Measurements from ENCODE around the gene RASSF5. TPM values are rescaled to one million over a fixed set of nuclear protein-coding genes. Genes with fewer than 3 reads are reported as not detected.

Gene RASSF5
- total and polyA plus RNA-seq, 2 donors: 8.9 to 10.7 TPM

DNA sequence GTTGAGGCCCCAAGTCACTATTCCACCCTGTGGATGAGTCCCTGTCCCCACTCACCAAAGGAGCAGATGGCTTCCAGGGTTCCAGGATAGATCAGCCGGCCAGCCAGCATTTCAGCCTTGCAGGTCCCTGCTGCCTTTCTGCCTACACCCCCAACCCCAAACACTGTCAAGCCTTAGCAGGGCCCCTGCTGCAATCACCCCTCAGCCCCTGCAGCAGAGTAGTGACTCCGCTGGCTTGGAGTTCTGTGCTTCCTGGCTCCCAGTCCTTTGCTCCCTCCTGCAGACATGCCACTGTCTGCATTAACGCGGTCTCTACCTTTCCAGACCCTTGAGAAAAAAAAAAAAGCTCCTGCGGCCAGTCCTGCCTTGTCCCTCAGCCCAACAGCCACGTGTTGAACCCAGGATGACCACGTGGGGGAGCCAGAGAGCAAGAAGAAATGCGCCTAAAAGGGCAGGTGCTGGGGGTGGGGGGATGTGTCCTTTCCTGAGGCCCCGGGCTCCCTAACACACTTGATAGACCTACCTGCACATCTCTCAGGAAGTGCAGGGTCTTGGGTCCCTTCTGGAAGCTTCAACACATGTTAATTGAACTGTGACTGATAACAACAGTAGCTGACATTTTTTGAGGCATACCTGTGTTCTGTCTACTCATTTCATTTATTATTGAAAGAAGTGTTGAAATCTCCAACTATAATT is 37.4 kb downstream of the RASSF5 start:
- H3K4me1 ChIP-seq (ENCODE audit: insufficient read depth): no peaks in the 10 kb centered on the region
- no peaks in the 10 kb centered on the region for H3K36me3 ChIP-seq (ENCODE audit: insufficient read depth)
- no peak overlapping the region for H3K27ac ChIP-seq (ENCODE audit: low read depth)
- DNase-seq (ENCODE audit: extremely low spot score): no peak
- 12% methylated on average over 9 of the region's 9 CpGs for WGBS
- H3K4me3 ChIP-seq (ENCODE audit: low read depth, low read length): no peak overlapping the region

GRCh38 chr1:206545351-206545750 is 38.0 kb downstream of the RASSF5 start:
- Histone ChIP-seq H3K27ac (ENCODE audit: low read depth) (no peak overlapping the region), H3K36me3 (ENCODE audit: insufficient read depth) (no peaks in the 10 kb centered on the region), H3K4me3 (ENCODE audit: low read depth, low read length) (no peak overlapping the region), H3K4me1 (ENCODE audit: insufficient read depth) (no peaks in the 10 kb centered on the region)
- 100% methylated on average over 1 of the region's 1 CpG for WGBS
- no peak for DNase-seq (ENCODE audit: extremely low spot score)

DNA sequence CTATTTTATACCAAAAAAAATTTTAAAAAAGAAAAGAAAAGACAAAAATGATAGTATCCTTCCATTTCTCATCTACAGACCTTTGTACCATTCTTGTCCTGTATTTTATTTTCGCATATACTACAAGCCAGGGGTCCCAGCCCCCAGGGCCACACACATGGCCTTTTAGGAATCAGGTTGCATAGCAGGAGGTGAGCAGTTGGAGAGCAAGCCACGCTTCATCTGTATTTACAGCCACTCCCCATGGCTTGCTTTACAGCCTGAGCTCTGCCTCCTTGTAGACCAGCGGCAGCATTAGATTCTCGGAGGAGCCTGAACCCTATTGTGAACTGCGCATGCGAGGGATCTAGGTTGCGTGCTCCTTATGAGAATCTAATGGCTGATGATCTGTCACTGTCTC is 39.8 kb downstream of the RASSF5 start:
- DNase-seq (ENCODE audit: extremely low spot score): no peak
- Histone ChIP-seq H3K4me1 (ENCODE audit: insufficient read depth) (no peaks in the 10 kb centered on the region), H3K36me3 (ENCODE audit: insufficient read depth) (no peaks in the 10 kb centered on the region), H3K4me3 (ENCODE audit: low read depth, low read length) (no peak overlapping the region), H3K27ac (ENCODE audit: low read depth) (no peak overlapping the region)
- WGBS: 86% methylated on average over 7 of the region's 7 CpGs

- no peak for DNase-seq (ENCODE audit: extremely low spot score)
- WGBS: 80% methylated on average over 2 of the region's 2 CpGs
- Histone ChIP-seq H3K36me3 (ENCODE audit: insufficient read depth) (no peaks in the 10 kb centered on the region), H3K27ac (ENCODE audit: low read depth) (no peak overlapping the region), H3K4me3 (ENCODE audit: low read depth, low read length) (no peak overlapping the region), H3K4me1 (ENCODE audit: insufficient read depth) (no peaks in the 10 kb centered on the region)
Measured at GRCh38 chr1:206550446-206550845, 43.1 kb downstream of the RASSF5 start.

DNA sequence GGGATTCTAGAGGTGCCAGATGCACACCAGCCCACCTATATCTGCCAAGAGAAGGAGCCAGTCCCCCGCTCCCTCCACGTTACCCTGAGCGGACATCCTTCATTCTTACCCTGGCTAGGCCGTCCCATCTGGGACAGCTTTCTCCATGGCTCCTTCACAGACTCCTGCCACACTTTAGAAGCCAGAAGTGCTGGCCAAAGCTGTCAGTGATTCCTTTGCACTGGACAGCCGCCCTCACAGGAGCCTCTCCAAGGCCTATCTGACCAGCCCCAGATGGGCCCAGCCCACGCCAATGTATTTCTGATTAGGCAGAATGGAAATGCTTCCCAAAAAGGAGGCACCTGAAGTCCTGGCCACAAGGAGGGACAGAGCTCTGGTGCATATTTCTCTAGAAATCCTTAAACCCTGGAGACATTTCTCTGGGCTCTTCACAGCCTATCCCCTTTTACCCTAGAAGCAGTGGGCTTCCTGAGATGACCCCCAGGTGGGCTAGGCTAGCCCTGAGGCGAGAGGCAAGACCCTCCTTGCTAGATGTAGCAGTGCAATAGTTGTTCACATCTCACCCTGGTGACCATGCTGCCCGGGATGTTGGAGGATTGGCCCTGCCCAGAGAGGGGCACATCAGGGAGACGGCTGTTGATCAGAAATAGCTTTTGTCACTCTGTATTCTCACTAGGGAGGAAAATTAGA is 44.1 kb downstream of the RASSF5 start:
- no peaks in the 10 kb centered on the region for H3K4me1 ChIP-seq (ENCODE audit: insufficient read depth)
- H3K4me3 ChIP-seq (ENCODE audit: low read depth, low read length): no peak overlapping the region
- H3K27ac ChIP-seq (ENCODE audit: low read depth): no peak overlapping the region
- DNase-seq (ENCODE audit: extremely low spot score): no peak
- H3K36me3 ChIP-seq (ENCODE audit: insufficient read depth): no peaks in the 10 kb centered on the region
- WGBS: 86% methylated on average over 9 of the region's 9 CpGs

DNA sequence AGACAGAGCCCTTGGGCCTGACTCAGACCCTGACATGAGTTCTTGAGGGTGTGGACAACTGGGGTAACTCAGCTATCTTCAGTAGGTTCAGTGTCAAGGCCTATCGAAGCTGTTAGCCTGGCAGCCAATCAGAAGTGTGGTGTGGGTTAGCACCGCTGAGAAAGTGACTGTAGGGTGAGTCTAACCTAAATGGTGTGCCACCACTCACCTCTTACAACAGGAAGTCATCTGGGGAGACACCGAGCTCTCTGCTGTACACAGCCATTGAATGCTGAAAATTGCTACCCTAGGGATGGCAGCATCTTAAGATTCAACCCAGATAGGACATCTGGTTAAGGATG is 44.6 kb downstream of the RASSF5 start:
- Histone ChIP-seq H3K27ac (ENCODE audit: low read depth) (no peak overlapping the region), H3K4me3 (ENCODE audit: low read depth, low read length) (no peak overlapping the region), H3K4me1 (ENCODE audit: insufficient read depth) (no peaks in the 10 kb centered on the region), H3K36me3 (ENCODE audit: insufficient read depth) (no peaks in the 10 kb centered on the region)
- no peak for DNase-seq (ENCODE audit: extremely low spot score)
- 92% methylated on average over 3 of the region's 3 CpGs for WGBS

- Histone ChIP-seq H3K4me1 (ENCODE audit: insufficient read depth) (no peaks in the 10 kb centered on the region), H3K4me3 (ENCODE audit: low read depth, low read length) (no peak overlapping the region), H3K27ac (ENCODE audit: low read depth) (no peak overlapping the region), H3K36me3 (ENCODE audit: insufficient read depth) (no peaks in the 10 kb centered on the region)
- WGBS: 89% methylated on average over 3 of the region's 3 CpGs
- no peak for DNase-seq (ENCODE audit: extremely low spot score)
Measured at GRCh38 chr1:206554211-206554610, 46.9 kb downstream of the RASSF5 start.

DNA sequence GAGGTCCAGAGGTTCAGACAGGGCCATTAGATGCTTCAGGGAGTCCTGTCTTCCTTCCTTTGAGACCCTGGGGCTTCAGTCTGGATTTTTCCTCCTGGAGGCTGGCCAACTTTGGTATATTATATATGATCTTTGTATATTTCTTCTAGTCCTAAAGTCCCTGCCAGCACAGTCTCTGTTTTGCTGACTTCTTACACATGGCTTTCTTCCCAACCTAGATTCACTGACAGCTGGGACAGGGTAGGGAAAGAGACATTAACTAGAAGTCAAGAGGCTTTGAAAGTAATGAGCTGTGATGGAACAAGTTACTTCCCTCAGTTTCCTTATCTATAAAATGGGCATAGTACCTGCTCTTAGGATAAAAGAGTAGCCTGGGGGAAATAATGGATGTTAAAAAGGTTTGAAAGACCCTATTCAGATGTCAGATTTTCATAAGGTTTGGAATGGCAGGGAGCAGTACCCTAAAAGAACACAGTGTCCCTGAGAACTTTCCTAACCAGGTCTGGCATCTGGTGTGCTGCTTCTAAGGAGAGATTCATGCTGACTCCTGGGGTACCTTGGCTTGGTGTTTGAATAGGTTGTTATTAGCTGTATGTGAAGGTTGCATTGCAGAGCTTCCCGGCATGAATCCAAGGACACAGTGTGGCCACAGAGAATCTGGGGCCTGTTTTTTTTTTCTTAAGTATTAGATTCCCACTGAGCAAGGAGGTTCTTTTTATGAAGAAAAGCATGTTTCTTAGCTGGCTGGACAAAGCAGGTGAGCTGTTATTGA is 47.6 kb downstream of the RASSF5 start:
- no peak for DNase-seq (ENCODE audit: extremely low spot score)
- no peaks in the 10 kb centered on the region for H3K36me3 ChIP-seq (ENCODE audit: insufficient read depth)
- H3K4me1 ChIP-seq (ENCODE audit: insufficient read depth): no peaks in the 10 kb centered on the region
- H3K27ac ChIP-seq (ENCODE audit: low read depth): no peak overlapping the region
- WGBS: 97% methylated on average over 1 of the region's 1 CpG
- no peak overlapping the region for H3K4me3 ChIP-seq (ENCODE audit: low read depth, low read length)

DNA sequence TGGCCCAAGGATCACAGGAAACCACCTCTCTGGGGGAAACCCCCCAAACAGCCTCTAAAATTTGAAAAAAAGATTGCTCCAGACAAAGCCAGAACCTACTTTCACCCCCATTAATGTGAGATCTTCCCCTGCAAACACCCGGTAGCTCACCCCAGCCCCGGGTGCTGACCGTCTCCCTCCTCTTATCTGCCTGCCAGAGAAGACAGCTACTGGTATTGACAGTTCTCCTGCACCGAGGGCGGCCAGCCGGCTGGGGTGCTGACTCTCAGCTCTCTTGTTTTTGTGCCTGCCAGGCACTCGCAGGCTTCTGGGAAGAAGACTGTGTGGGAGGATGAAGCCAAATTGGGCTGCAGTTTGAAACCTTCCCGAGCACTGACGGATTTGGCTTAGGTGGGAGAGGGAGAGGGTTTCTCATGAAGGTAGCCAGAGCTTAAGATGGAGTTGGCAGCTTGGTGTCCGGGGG is 48.2 kb downstream of the RASSF5 start:
- no peak overlapping the region for H3K27ac ChIP-seq (ENCODE audit: low read depth)
- no peak for DNase-seq (ENCODE audit: extremely low spot score)
- H3K36me3 ChIP-seq (ENCODE audit: insufficient read depth): no peaks in the 10 kb centered on the region
- no peak overlapping the region for H3K4me3 ChIP-seq (ENCODE audit: low read depth, low read length)
- no peaks in the 10 kb centered on the region for H3K4me1 ChIP-seq (ENCODE audit: insufficient read depth)
- 54% methylated on average over 10 of the region's 10 CpGs for WGBS

- Histone ChIP-seq H3K36me3 (ENCODE audit: insufficient read depth) (no peaks in the 10 kb centered on the region), H3K27ac (ENCODE audit: low read depth) (no peak overlapping the region), H3K4me3 (ENCODE audit: low read depth, low read length) (peak overlapping the region; percentile 57), H3K4me1 (ENCODE audit: insufficient read depth) (no peaks in the 10 kb centered on the region)
- DNase-seq (ENCODE audit: extremely low spot score): no peak
- WGBS: 87% methylated on average over 7 of the region's 7 CpGs
Measured at GRCh38 chr1:206556047-206556749, 48.9 kb downstream of the RASSF5 start.

GRCh38 chr1:206556750-206557635 is 49.7 kb downstream of the RASSF5 start:
- no peaks in the 10 kb centered on the region for H3K36me3 ChIP-seq (ENCODE audit: insufficient read depth)
- H3K4me1 ChIP-seq (ENCODE audit: insufficient read depth): no peaks in the 10 kb centered on the region
- DNase-seq (ENCODE audit: extremely low spot score): no peak
- H3K27ac ChIP-seq (ENCODE audit: low read depth): no peak overlapping the region
- H3K4me3 ChIP-seq (ENCODE audit: low read depth, low read length): peak overlapping the region; percentile 57
- WGBS: 1% methylated on average over 67 of the region's 67 CpGs

- Histone ChIP-seq H3K27ac (ENCODE audit: low read depth) (no peak overlapping the region), H3K4me3 (ENCODE audit: low read depth, low read length) (peak overlapping the region; percentile 57), H3K36me3 (ENCODE audit: insufficient read depth) (no peaks in the 10 kb centered on the region), H3K4me1 (ENCODE audit: insufficient read depth) (no peaks in the 10 kb centered on the region)
- WGBS: 58% methylated on average over 14 of the region's 14 CpGs
- DNase-seq (ENCODE audit: extremely low spot score): no peak
Measured at GRCh38 chr1:206557636-206558473, 50.5 kb downstream of the RASSF5 start.

Data from urinary bladder (tissue), 4 donors.